Activated naive CD4-positive, alpha-beta T cell (primary cell): ENCODE results near the gene ADAM8.
"Not testable (repeated sequence)": the region's sequence is repeated elsewhere in the genome, so short reads cannot be mapped to it uniquely, and the experiment has no call there.

ENCODE experiments used
- DNase-seq, 4 experiments: peaks; one replicate each; lab custom pipeline; 2025; lab: John Stamatoyannopoulos, UW

Gene ADAM8

GRCh38 chr10:133267829-133268228, 8.8 kb downstream of the ADAM8 start:
- no peak for DNase-seq

GRCh38 chr10:133267293-133267692, 9.4 kb downstream of the ADAM8 start:
- DNase-seq: no peak

GRCh38 chr10:133266056-133266795, 10.4 kb downstream of the ADAM8 start:
- no peak for DNase-seq

GRCh38 chr10:133265052-133265451, 11.6 kb downstream of the ADAM8 start:
- DNase-seq: not testable (repeated sequence)

- DNase-seq: peak in 2 of 4 experiments; percentile 21 to 40
Measured at GRCh38 chr10:133264461-133264860, 12.2 kb downstream of the ADAM8 start.

- DNase-seq: no peak
Measured at GRCh38 chr10:133263674-133264073, 13.0 kb downstream of the ADAM8 start.

- DNase-seq: no peak
Measured at GRCh38 chr10:133262696-133263095, 14.0 kb downstream of the ADAM8 start.

- DNase-seq: peak; percentile 77 to 89 (median 86)
Measured at GRCh38 chr10:133261726-133262325, 14.8 kb downstream of the ADAM8 start.

- DNase-seq: peak in 2 of 4 experiments; percentile 33 to 50
Measured at GRCh38 chr10:133260895-133261725, 15.6 kb downstream of the ADAM8 start.

- no peak for DNase-seq
Measured at GRCh38 chr10:133259602-133259989, 17.1 kb downstream of the ADAM8 start.

GRCh38 chr10:133258818-133259601, 17.7 kb downstream of the ADAM8 start:
- peak in 2 of 4 experiments; percentile 34 to 62 for DNase-seq

- peak in 1 of 4 experiments; percentile 21 for DNase-seq
Measured at GRCh38 chr10:133258066-133258817, 18.4 kb downstream of the ADAM8 start.

GRCh38 chr10:133257489-133258065, 19.1 kb downstream of the ADAM8 start:
- DNase-seq: no peak

- no peak for DNase-seq
Measured at GRCh38 chr10:133255323-133255722, 21.3 kb downstream of the ADAM8 start.

- DNase-seq: no peak
Measured at GRCh38 chr10:133254421-133255120, 22.1 kb downstream of the ADAM8 start.

- DNase-seq: no peak
Measured at GRCh38 chr10:133253361-133253955, 23.2 kb downstream of the ADAM8 start.

- no peak for DNase-seq
Measured at GRCh38 chr10:133252223-133252552, 24.5 kb downstream of the ADAM8 start.

- DNase-seq: no peak
Measured at GRCh38 chr10:133251388-133252222, 25.1 kb downstream of the ADAM8 start.
